ENCODE data around the gene TDP1.
"Not testable (repeated sequence)": the region's sequence is repeated elsewhere in the genome, so short reads cannot be mapped to it uniquely, and the experiment has no call there.

The TDP1 gene

GRCh38 chr14:89992273-89992672, 36.5 kb downstream of the TDP1 start:
- DNase-seq = no peak

- no peak for DNase-seq
Measured at GRCh38 chr14:89996963-89997362, 41.2 kb downstream of the TDP1 start.

GRCh38 chr14:90000935-90001334, 45.2 kb downstream of the TDP1 start:
- DNase-seq = no peak

GRCh38 chr14:90003526-90004307, 48.0 kb downstream of the TDP1 start:
- DNase-seq = no peak

GRCh38 chr14:90005441-90005840, 49.7 kb downstream of the TDP1 start:
- no peak for DNase-seq

GRCh38 chr14:90005939-90006530, 50.3 kb downstream of the TDP1 start:
- DNase-seq = no peak

GRCh38 chr14:90017371-90017770, 61.6 kb downstream of the TDP1 start:
- DNase-seq = no peak

GRCh38 chr14:90019824-90020523, 64.2 kb downstream of the TDP1 start:
- no peak for DNase-seq

GRCh38 chr14:90023176-90023896, 67.6 kb downstream of the TDP1 start:
- DNase-seq = no peak

GRCh38 chr14:90024910-90025309, 69.2 kb downstream of the TDP1 start:
- no peak for DNase-seq

GRCh38 chr14:90026608-90027007, 70.9 kb downstream of the TDP1 start:
- not testable (repeated sequence) for DNase-seq

- no peak for DNase-seq
Measured at GRCh38 chr14:90027842-90028241, 72.1 kb downstream of the TDP1 start.

- no peak for DNase-seq
Measured at GRCh38 chr14:90034156-90034555, 78.4 kb downstream of the TDP1 start.

GRCh38 chr14:90034835-90035525, 79.3 kb downstream of the TDP1 start:
- no peak for DNase-seq

GRCh38 chr14:90039253-90040010, 83.7 kb downstream of the TDP1 start:
- no peak for DNase-seq

GRCh38 chr14:90040411-90040810, 84.7 kb downstream of the TDP1 start:
- DNase-seq = no peak

- DNase-seq = no peak
Measured at GRCh38 chr14:90042496-90043252, 86.9 kb downstream of the TDP1 start.

GRCh38 chr14:90045616-90046015, 89.9 kb downstream of the TDP1 start:
- no peak for DNase-seq

GRCh38 chr14:90049390-90049789, 93.7 kb downstream of the TDP1 start:
- no peak for DNase-seq

GRCh38 chr14:90050271-90050670, 94.5 kb downstream of the TDP1 start:
- no peak for DNase-seq

GRCh38 chr14:90053044-90053443, 97.3 kb downstream of the TDP1 start:
- no peak for DNase-seq
